NCI-H510A treated with DMSO at 0.1 percent for 48 hours (cell line): Measurements from ENCODE around the gene FRMD8.
"Not testable (repeated sequence)": the region's sequence is repeated elsewhere in the genome, so short reads cannot be mapped to it uniquely, and the experiment has no call there.

Experiments
- DNase-seq: peaks from one replicate; lab custom pipeline; 2025; lab: John Stamatoyannopoulos, UW

The FRMD8 gene

DNA sequence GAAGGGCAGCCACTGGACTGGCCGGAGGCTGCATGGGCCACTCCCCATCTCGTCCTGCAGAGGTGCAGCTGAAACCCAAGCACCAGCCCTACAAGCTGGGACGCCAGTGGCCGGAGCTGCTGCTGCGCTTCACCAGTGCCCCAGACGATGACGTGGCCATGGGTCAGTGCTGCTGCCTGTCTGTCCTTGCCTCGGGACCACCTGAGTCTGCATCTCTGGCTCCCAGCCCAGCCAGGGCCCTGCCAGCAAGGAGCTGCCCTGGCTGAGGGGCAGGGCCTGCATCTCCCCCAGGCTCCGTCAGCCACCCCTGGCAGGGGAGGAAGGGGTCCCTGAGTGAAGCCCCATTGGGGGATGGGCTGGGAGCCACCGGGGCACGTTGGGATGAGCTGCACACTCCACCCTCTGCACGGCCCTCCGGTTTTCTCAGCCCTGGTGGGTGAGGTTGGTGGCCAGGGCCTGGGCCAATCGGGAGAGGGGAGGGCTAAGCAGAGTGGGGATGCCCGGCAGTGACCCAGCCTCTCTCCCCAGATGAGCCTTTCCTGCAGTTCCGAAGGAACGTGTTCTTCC lies 7.2 kb downstream of the FRMD8 start:
- DNase-seq = no peak

DNA sequence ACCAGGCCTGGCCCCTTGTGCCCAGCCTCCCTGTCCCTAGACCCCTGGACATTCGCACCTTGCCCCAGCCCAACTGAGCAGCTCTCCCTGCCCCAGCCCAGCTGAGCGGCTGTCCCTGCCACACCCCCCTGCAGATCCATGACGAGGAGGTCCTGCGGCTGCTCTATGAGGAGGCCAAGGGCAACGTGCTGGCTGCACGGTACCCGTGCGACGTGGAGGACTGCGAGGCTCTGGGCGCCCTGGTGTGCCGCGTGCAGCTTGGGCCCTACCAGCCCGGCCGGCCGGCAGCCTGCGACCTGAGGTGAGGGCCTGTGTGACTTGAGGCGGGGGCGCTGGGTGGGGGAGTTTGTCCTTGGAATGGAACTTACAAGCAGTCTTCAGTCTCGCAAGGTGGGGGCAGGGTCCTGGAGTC lies 7.7 kb downstream of the FRMD8 start:
- no peak for DNase-seq

DNA sequence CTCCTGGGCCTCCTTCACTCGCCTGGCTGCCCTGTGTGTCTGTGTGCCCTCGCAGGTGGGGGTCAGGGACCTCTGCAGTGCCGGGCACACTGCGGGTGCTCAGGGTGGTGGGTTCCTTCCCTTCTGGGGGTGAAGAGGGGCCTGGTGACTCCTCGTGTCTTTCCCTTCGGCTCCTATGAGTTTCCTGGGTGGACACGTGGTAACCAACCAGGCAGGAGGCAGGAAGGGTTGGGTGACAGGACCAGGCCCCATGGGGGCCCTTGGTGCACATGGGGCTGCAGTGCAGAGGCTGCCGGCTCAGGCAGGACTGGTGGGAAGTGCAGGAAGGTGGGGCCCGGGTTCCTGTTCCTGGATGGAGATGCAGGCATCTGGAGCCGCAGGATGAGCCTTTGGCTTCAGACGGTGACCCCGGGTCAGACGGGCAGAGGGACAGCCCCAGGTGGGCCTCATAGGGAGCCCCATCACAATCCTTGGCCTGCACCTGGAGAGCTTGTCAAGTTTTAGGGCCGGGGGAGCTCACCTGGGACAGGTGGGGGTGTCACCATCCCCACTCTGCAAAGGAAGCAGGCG lies 9.6 kb downstream of the FRMD8 start:
- DNase-seq = no peak

DNA sequence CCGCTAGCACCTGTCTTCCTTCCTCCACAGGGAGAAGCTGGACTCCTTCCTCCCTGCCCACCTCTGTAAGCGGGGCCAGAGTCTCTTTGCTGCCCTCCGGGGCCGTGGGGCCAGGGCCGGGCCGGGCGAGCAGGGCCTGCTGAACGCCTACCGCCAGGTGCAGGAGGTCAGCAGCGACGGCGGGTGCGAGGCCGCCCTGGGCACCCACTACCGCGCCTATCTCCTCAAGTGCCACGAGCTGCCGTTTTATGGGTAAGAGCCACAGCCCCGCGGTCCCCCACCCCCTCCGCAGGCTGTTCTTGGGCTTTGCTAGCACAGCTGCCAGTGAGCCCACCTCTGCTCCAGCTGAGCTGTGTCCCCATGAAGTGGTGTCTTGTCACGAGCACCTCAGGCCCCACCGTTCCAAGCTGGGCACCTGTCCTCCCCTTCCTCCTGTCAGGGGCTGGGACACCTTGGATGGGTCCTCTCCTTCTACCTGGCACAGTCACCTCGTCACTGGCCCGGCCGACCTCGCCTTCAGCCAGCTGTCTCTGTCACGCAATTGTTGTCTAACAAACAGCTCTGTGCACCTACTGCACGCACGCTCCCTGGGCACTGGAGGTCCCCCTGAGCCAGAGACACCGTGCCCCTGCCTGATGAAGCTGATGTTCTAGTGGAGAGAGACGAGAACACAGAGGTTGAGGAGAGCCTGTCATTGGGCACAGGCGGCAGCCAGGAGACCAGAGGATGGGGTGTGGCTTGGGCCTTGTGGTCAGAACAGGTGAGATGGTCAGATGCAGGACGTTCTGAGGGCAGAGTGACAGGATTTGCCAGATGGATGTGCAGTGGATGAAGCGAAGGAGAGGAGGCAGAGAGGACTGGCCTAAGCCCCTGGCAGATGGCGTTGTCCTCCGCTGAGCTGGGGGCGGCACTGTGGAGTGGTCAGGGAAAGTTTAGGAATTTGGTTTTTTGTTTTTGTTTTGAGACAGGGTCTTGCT lies 10.6 kb downstream of the FRMD8 start:
- no peak for DNase-seq

DNA sequence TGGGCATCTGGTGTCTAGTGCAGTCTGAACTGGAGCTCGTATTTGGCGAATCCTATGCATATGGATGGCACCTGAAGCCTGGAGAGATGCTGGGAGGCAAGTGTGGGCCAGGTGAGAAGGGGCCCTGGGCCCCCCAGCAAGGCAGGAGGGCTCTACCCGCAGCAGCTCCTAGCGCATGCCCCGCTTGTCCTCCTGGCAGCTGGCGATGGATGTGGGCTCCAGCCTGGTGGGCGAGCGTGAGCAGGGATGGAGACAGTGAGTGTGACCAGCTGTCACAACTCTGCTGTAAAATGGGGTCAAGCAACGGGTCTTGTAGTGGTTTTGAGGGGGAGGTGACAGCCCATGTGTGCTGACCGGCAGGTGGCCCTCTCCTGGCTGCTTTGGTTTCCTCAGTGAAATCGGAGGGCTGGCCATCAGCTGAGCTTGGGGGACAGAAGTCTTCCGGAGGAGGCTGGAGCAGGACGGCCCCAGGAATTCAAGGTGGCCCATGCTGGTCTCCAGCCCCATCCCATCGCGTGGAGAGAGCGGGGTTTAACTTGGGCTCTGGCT lies 12.0 kb downstream of the FRMD8 start:
- no peak for DNase-seq

DNA sequence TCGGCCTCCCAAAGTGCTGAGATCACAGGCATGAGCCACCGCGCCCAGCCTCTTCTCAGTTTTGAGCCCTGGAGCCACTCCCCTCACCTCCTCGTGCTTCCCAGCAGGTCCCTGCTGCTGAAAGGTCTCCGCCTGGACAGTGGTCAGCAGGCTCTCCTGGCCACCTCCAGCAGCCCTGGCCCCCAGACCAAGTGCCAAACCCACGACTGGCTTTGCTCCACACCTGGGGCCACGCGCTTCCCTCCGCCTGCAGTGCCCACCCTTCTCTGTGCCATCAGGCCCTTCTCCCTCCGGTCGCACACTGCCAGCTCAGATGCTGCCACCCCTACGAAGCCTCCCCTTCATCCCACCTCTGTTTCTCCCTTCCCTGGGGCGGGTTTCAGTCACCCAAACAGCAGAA lies 12.8 kb downstream of the FRMD8 start:
- no peak for DNase-seq

DNA sequence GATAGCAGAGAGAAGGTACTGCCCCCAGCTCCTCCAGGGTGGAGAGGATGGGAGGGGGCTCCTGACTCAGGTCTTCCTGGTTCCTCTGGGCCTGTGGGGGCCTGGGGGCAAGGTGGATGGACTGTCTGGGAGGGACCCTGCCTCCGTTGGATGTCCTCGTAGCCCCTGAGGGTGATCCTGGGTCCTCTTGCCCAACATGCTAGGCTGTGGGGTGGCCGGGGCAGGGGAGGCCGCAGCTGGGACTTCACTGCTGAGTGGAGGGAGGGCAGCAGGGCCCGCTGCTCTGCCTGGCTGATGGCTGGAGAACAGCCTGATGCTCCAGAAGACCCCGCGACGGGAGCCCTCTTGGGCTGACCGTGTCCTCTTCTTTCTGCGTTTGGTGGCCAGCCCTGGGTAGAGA lies 13.4 kb downstream of the FRMD8 start:
- DNase-seq = no peak

DNA sequence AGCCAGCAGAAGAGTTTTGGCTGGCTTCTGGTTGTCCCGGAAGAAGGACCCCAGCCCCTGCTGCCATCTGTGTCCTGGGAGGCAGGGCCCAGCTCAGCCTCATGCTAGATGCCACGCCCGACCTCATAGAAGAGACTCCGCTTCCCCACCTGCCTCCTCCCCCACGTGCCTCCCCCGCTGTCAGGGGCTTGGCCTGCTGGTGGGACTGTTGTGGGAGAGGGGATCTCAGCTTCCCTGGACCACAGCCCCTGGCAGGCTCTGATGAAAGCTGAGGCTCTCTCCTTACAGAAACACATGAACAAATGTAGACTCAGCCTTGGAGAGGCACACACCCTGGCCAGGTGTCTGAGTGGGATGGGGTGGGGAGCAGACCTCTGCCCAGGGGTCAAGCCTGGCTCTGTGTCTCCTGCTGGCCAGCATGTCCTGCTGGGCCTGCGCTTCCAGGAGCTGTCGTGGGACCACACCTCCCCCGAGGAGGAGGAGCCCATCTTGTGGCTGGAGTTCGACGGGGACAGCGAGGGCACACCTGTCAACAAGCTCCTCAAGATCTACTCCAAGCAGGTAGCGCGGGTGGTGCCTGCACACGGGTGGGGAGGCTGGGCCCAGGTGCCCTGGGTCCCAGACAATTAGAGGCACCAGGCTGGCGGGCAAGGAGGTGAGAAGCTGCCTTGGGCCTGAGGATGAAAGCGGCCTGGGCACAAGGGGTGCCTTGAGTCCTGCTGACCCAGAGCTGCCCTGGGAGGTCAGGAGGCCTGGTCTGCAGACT lies 14.1 kb downstream of the FRMD8 start:
- no peak for DNase-seq

DNA sequence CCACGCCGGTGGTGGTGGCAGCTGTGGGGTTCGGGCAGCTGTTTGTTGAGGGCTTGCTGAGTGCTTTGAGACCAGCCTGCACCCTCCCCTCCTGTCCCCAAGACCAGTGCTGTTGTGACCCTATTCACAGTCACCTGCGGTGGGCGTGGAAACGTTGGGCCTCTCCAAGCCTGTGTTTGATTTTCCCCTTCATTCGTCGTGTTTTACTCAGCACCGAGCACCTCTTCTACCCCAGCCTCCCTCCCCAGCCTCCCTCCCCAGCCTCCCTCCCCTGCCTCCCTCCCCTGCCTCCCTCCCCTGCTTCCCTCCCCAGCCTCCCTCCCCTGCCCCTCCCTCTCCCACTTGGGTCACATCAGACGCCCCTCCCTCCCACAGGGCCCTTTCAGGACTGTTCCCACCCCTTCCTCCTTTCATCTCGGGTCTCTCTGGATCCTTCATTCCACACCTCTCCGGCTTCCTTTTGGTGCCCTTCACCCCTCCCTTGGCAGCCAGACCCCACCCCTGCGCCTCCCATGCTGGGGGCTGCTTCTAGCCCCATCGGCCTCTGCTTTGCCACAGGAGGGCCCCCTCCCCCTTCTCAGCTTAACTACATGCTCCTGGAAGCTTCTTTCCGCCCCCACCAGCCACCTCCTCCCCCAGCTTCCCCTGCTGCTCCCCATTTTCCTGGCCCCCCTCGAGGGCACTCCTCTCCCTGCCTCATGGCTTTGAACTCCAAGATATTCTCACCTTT lies 14.8 kb downstream of the FRMD8 start:
- no peak for DNase-seq

DNA sequence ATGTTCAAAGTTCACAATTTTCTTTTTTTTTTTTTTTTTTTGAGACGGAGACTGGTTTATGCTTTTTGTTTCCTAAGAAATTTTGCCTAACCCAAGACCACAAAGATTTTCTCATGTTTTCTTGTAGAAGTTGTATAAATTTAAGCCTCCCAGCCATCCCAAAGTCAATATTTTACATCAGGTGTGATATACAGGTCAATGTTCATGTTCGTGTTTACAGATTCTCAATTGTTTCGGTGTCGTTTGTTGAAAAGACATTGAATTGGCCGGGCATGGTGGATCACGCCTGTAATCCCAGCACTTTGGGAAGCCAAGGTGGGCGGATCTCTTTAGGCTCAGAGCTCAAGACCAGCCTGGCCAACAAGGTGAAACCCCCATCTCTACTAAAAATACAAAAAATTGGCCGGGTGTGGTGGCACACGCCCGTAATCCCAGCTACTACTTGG lies 15.4 kb downstream of the FRMD8 start:
- no peak for DNase-seq

DNA sequence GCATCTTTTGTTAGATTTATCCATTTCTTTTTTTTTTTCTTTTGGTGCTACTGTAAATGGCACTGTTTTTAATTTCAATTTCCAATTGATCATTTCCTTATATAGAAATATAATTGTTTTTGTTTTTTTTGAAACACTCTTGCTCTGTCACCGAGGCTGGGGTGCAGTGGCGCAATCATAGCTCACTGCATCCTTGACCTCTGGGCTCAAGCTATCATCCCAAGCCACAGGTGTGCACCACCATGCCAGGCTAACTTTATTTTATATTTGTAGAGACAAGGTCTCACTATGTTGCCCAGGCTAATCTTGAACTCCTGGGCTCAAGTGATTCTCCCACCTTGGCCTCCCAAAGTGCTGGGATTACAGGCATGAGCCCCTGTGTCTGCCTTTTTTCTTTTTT lies 16.4 kb downstream of the FRMD8 start:
- DNase-seq = no peak

DNA sequence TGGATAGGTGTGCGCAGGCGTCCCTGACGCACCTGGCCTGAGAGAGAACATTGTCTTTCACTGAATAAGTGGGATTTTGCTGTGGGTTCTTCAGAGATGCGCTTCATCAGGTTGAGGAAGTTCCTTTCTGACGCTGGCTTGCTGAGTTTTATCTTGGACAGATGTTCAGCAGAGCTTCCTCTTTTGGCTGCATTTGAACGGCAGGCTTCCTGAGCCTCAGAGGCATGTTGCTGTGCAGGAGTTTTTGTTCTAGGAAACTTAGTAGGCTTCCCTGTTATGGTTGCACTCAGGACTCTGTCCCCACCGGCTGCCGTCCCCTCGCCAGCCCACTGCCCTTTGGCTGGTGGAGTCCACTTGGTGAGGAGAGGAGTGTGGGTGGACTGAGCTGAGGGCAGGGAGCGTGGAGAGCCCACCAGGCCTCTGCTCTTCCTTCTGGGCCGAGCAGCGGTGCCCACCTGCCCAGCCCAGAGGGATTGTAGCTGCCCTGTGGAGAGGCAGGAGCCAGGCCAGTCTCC lies 17.2 kb downstream of the FRMD8 start:
- DNase-seq = no peak

DNA sequence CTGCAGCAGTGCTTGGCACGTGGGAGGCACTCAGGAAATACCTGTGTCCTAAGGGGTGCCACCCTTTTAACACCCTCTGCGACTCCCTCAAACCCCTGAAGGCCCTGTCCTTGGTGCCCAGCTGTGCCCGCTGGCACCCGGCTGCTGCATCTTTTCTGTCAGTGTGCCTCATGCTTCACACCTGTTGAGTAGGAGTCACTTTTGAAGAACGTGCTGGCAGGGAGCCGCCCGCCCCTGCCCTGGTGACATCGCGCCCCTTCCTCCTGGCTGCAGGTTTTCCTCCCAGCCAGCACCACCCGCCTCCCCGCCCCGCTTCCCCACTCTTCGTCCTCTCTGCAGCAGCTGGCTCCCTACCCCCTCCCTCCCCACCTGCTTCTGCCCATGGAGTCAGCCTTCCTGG lies 17.8 kb downstream of the FRMD8 start:
- no peak for DNase-seq

DNA sequence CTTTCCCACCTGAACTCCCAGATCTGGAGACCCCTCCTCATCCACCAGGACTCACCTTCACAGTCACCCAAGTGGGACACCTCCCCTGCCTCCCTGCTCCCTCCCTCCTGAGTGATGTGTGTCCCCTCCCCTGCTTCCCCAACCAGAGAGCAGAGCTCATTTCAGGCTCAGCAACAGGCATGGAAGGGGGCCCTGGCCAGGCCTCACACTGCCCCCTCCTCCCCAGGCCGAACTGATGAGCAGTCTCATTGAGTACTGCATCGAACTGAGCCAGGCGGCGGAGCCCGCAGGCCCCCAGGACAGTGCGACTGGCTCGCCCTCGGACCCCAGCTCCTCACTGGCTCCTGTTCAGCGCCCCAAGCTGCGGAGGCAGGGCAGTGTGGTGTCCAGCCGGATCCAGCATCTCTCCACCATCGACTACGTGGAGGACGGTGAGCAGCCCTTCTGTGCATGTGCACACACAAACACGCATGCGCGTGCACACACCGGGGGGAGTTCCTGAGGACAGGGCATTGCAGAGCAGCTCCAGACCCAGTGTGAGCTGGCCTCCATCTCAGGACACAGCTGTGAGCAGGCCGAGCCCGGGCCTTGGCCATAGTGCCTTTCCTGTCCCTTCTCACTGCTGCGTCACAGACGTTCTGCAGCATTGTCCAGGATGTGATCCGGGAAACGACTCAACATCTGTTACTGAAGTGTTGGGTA lies 18.4 kb downstream of the FRMD8 start:
- DNase-seq = no peak

DNA sequence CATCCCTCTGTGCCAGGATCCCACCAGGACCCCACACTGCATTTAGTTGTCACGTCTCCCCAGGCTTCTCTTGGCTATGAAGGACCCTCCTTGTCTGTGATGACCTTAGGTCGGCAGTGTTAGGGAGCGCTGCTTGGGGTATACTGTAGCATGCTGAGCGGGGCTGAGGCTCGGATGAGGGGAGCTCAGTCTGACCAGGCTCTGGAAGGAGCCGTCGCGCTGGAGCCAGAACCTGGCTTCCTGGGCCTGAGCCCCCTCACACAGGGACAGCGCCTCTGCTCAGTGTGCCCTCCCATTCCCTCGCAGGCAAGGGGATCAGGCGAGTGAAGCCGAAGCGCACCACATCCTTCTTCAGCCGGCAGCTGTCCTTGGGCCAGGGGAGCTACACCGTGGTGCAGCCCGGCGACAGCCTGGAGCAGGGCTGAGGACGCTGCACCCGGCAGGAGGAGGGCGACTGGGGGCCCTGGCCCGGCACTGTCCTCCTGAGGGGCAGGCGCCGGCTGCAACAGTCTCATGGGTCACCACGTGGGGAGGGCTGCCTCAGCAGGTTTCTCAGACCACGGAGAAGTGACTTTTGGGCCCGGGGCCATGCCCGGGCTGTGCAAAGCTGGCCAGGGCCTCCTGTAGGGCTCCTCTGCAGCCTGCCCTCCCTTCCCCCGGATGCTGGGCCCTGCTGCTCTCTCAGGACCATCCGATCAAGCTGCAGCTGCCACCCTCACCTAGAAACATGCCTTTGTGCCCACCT lies 24.7 kb downstream of the FRMD8 start:
- no peak for DNase-seq

DNA sequence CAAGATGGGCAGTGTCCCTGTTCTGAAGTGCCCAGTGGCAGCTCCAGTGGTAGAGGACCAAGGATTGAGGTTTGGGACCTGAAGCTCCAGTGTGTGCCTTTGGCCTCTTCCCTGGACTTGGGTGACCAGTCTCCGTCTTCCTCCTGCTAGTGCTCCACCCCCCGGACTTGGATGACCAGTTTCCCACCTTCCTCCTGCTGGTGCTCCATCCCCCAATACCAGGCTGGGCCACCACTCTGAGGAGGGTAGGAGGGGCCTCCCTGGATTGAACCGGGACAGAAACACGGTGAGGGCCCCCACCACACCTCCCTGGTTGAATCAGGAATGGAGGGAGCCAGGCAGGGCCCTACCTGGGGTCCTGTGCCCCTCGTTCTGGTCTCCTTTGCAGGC lies 25.2 kb downstream of the FRMD8 start:
- DNase-seq = no peak

DNA sequence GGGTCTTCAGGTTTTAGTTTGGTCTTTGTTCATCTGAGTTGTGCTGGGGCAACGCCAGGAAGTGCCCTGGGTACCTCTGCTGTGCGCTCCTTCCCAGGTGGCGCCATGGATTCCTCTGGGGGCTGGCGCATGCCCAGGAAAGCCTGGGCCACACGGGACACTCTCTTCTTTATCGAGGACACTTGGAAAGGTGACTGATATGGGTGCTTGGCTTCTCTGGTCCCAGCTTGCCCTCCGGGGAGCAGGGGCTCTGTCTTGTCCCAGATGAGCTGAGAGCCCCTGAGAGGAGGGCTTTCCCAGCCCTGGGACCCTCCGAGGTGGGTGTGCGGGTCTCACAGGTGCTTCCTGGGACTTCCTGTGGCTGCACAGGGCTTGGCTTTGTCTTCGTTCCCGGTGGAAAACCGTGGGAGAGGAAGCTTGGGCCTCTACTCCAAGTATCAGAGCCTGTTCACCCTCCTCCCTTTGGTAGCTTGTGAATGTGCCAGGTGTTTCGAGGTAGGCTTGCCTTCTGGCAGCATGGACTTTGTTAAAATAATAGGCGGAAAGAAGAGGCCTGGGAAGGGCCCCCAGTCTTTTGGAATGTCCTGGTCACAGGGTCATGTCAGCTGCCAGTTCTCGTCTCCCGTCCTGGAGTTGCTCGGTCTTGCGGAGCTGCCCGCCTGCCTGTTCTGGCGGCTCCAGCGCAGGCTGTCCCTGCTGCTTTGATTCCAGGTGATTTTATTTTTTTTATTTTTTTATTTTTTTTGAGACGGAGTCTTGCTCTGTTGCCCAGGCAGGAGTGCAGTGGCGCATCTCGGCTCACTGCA lies 26.0 kb downstream of the FRMD8 start:
- no peak for DNase-seq

DNA sequence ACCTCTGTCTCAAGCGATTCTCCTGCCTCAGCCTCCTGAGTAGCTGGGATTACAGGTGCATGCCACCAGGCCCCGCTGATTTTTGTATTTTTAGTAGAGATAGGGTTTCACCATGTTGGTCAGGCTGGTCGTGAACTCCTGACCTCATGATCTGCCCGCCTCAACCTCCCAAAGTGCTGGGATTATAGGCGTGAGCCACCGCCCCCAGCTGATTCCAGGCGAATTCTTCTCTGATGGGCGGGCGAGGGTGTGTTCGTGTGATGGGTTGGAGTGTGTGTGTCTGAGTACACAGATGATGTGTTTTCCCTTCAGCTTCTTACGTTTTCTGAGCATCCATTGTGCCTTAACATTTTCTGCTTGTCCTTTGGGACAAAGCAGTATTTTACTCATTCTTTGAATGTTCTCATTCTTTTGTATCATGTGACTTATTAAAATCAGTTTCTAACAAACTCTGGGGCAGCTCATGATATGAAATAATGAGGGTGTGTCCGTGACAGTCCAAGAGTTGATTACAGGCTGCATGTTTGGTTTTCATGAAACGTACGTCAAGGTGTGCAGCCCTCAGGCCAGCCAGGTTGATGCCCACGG lies 26.7 kb downstream of the FRMD8 start:
- DNase-seq = not testable (repeated sequence)
